Hematopoietic multipotent progenitor cell (in vitro differentiated cells): ENCODE data around the gene GRID2IP. TPM values are rescaled to one million over a fixed set of nuclear protein-coding genes. Genes with fewer than 3 reads are reported as not detected.

Experiments
- DNase-seq, 3 donors: peaks; one replicate each; pipeline ENCODE4 v3.0.0-alpha.2; 2011 to 2015; ENCODE audit warnings: low read depth in 2 of 3, low spot score in 2 of 3
- total RNA-seq: library from RNA; depleted of rRNA; stranded (reverse); fragments of >200 nt; gene quantifications from one replicate; pipeline ENCODE4 v1.2.3, GENCODE V29; 2012

Gene GRID2IP
- total RNA-seq, 1 donor, result 3.2 TPM

GRCh38 chr7:6563936-6564770 lies 12.9 kb upstream of the GRID2IP start:
- DNase-seq, result no peak

DNA sequence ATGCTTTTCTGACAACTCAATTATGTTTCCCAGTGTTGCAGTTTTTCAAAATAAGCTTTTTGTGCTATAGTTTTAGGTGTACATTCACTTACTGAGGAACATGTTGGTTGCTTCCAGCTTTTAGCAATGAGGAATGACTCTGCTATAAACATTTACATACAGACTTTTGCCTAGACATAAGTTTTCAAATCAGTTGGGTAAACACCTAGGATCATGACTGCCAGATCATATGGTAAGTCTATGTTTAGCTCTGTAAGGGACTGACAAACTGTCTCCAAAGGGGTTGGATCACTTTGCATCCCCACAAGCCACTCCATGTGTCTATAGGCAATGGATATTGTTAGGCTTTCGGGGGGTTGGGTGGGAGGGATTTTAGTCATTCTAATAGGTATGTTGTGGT lies 10.8 kb upstream of the GRID2IP start:
- DNase-seq, result no peak

- DNase-seq, result no peak
Measured at GRCh38 chr7:6559896-6560295, 8.6 kb upstream of the GRID2IP start.

- DNase-seq, result peak in 2 of 3 donors; percentile 59 to 63
Measured at GRCh38 chr7:6558837-6559236, 7.6 kb upstream of the GRID2IP start.

DNA sequence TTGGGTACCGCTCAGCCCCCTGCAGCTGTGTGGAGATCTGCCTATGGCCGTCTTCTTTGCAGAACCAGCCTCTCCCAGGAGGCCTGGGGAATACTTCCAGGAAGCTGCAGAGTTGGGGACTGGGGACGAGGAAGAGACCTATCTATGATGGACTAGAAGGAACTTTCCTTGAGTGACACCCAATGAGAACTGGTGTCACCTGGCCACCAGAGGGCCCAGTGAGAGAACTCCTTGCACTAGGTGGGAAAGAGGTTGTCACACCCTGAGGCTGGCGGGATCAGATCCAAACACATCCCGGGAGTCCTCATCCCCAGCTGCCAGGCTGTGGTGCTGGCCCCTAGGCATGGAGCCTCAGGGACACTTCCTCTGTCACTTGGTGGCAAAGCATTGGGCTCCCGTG lies 4.9 kb upstream of the GRID2IP start:
- no peak for DNase-seq

DNA sequence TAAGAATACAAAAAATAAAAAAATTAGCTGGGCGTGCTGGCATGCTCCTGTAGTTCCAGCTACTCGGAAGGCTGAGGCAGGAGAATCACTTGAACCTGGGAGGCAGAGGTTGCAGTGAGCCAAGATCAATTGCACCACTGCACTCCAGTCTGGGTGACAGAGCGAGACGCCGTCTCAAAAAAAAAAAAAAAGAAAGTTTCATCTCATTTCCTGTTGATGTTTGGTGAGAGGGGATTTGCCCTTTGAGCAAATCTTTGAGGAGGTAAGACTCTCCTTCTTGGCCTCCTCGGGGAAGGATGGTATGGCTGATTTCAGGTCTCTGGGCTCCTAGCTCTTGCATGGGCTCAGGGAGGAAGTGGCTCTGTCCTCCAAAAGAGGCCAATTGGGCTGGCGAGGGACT lies 3.6 kb upstream of the GRID2IP start:
- no peak for DNase-seq

DNA sequence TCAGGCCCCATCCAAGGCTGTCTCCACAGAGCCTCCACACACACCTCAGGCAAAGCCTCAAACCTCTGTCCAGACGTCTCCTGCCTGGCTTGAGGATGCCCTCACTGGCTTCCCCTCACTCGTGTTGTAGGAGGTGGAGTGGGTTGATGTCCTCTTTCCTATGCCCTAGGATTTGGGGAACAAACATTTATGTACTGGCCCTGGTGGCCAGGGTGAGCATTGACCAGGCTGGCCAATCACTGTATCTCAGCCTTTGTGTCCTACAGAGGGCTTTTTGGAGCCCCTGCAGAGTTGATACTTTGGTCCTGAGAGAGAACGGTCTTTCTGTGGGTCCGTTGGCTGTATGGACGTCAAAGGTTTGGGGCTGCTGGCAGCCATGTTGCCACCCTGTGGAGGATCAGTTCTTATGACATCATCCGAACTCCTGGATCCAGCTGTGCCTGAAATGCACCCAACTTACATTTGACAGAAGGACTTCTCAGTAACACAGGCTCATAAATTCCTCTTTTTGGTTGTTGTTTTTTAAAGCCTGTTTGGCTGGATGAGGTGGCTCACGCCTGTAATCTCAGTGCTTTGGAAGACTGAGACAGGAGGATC lies 2.3 kb upstream of the GRID2IP start:
- DNase-seq, result no peak

DNA sequence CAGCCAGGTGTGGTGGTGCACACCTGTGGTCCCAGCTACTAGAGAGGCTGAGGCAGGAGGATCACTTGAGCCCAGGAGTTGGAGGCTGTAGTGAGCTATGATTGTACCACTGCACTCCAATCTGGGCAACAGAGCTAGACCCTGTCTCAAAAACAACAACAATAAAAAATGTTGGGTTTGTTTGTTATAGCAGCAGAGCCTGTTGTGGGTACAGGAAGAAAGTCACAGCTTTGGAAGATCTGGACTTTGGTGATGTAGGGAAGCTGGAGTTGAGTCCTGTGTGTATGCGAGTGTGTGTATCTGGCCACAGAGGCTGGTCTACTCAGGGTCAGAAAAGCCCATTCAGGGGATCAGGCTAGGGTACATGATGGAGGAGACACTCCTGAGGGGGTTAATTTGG lies 3.9 kb downstream of the GRID2IP start:
- DNase-seq, result no peak

DNA sequence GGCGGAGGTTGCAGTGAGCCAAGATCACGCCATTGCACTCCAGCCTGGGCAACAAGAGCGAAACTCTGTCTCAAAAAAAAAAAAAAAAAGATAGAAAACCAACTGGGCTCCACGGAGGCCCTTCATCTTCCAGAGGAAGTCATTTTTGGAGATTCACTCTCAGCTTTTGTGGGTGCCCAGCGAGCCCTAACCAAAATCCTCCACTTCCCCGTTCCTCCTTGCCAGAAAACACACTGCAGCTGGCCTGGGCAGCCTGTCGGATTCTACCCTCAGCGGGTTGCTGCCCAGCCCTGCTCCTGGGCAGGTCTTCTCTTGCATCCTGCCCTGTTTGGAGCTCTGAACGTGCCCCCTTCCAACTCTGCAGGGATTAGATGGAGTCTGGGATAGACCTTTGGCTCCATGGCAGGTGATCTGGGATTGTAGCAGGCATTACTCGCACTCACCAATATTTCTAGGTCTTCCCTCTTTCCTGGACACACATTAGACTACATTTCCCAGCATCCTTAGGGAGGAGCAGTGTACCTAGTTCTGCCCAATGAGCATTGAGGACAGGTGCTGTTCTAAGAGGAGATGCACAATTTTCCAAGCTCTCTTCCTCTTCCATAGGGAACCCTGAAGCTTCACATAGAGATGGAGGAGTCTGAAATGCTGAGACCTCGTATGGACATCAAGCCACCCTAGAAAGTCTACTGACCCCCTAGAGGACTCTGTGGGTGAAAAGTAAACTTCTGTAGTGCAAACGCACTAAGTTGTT lies 4.6 kb downstream of the GRID2IP start:
- no peak for DNase-seq

DNA sequence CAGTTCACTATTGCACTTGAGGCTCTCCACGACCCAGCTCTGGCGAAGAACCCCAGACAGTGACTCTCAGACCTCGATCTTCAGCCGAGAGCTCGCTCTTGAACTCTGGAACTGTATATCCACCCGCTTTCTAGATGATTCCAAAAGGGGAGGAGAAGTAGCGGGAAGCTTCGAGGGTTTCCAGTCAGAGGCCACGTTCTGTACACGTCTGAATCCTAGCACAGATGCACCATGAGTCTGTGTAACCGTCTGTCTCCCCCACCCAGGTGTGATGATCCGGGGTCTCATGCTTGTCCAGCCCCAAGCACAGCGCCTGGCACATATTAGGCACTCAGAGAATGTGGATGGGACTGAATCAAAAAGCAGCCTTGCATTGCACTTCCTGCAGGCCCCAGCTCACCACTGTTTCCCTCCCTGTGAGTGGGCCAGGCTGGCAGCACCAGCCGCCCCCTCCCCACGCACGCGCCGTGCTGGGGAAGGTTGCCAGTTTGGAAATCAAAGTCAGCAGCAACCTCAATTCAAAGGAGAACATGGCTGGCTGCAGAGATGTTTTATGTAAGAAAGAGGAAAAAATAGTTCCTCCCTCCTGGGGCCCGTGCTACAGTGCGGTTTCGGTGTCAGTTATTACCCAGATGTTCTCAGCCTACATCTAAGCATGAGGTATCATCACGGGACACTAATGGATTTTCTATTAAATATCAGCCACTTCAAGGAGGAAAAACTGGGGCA lies 5.7 kb downstream of the GRID2IP start:
- DNase-seq, result peak in 2 of 3 donors; percentile 44 to 65

DNA sequence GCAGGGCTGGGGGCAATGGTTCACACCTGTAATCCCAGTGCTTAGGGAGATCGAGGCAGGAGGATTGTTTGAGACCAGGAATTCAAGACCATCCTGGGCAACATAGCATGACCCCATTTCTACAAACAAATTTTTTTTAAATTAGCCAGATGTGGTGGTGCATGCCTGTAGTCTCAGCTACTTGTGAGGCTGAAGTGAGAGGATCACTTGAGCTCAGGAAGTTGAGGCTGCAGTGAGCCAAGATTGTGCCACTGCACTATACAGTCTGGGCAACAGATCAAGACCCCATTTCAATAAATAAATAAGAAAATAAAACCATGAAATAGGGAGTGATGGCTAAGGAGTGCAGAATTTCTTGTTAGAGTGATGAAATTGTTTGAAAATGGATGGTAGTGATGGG lies 8.9 kb downstream of the GRID2IP start:
- no peak for DNase-seq

DNA sequence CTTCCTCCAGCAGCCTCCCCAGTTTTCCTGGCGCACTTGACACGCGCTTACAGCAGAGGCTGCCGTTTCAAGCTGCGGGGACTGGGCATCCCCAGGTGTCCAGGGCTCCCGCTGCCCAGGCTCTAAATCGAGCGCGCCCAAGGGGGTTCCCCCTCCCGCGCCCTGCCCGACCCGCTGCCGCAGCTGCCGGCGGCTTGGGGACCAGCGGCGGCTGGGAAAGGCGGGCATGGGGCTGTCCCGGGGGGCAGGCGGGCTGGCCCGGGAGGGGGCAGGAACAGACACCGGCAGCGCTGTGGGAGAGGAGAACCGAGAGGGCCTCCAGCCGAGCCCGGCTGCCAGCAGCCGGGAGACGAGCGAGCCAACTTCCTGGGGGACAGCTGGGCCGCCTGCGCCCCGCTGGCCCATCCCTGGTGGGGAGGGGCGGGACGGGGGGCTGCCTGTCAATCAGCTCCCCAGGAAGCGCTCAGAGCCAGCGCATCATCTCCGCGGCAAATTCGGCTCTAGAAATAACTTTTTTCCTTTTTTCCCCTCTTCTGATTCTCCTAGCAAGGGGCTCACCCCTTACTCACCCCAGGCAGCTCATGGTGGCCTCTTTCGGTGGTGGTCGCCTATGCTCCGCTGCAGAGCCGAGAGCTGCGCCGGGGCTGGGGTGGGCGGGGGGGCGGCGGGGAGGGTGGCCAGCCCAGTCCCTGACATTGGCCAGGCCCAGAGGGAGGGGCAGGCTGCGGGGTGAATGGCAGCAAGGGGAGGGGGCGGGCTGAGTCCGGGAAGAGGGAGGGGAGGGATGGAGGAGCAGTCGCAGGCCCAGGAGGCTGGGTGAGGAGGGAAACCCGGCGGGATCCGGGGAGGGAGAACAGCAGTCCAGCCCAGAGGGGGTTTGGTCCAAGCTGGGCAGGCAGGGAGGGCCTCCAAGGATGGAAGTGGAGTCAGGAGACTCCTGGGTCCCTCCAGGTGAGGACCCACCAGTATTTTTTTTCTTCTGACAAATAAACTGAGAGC lies 14.7 kb downstream of the GRID2IP start:
- peak in 1 of 3 donors; percentile 24 for DNase-seq

DNA sequence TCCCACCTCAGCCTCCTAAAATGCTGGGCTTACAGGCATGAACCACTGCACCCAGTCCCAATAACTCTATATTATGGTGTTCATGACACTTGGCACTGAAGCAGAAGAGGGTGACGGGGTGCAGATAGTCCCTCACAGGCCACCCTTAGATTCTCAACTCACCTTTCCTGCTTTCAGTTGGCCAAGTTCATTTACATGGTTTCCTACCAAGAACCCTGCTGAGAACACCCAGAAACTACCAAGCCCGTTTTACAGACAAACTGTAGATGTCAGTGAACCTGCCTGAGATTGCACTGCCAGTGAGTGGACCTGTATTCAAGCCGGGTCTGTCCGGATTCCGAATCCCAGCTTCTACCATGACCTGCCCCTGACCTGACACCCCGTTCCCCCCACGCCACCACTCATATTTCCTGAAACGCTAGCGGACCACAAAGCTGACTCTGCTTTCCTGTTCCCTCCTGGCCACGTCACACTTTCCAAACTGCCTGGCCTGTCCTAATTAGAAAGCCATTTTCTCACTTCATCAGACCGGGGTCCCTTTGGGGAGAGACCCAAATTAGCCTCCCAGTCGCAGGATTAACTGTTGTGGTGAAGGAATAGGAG lies 17.3 kb downstream of the GRID2IP start:
- peak in 2 of 3 donors; percentile 65 to 80 for DNase-seq

GRCh38 chr7:6532516-6532915 lies 18.7 kb downstream of the GRID2IP start:
- no peak for DNase-seq

GRCh38 chr7:6531492-6532279 lies 19.6 kb downstream of the GRID2IP start:
- no peak for DNase-seq

DNA sequence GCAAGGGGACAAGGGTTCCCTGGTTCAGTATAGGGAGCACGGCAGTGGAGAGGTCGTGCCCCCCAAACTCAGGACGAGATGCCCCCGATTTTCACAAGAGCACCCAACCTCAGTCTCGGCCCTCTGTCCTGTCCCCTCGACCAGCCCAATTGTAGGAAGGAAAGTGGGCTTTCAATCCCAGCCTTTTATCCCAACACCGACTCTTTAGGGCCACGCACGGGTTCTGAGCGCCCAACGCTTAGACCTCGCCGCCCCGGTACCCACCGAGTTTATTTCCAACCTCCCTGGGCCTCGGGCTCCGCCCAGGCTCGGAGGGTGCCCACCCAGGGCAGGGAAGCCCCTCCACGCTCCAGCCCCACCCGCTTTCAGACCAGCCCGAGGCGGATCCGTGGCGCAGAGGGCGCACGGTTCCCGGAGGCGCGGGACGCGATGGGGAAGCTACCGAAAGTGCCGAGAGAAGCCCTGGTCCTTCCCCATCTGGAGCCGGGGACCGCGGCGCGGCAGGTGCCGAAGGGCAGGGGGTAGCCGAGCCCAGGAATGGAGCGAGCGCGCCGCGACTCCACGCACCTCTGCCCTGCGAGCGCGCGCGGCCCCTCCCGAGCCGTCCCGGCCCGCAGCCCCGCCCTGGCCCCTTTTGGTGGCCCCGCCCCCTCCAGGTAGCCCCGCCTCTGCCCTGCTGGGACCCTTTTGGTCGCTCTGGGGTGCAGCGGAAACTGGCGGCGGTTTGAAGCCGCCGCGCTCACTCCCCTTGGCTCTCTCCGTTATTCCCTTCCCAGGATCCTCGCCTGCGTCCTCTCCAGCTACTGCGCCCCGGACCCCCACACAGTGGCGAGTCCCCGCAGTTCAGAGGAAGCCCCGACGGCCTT lies 20.4 kb downstream of the GRID2IP start:
- DNase-seq, result peak in 2 of 3 donors; percentile 62 to 72

DNA sequence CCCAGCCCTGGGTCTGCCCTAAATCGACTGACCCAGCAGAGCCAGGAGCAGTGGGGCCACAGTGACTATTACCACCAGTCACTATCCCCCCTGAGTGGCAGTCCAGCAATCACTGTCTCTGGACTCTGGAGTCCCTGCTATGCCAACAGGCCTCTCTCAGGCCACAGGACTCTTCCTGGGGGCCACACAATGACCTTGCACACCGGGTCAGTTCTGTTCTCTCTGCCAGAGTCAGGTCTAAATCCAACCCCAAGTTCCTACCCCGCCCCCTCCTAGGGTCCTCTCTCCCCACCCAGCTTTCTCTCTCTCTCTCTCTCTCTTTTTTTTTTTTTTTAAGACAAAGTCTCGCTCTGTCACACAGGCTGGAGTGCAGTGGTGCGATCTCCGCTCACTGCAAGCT lies 21.6 kb downstream of the GRID2IP start:
- DNase-seq, result no peak
